Astrocyte of the hippocampus (primary cell): ENCODE measurements around the gene PRSS2.
"Not testable (repeated sequence)": the region's sequence is repeated elsewhere in the genome, so short reads cannot be mapped to it uniquely, and the experiment has no call there.

ENCODE experiments used
- DNase-seq: peaks from one replicate; pipeline ENCODE4 v3.0.0; 2011; ENCODE audit warnings: low read depth, low spot score

The PRSS2 gene

GRCh38 chr7:142759433-142759832 lies 11.3 kb upstream of the PRSS2 start:
- no peak for DNase-seq

GRCh38 chr7:142760071-142760642 lies 10.6 kb upstream of the PRSS2 start:
- no peak for DNase-seq

- not testable (repeated sequence) for DNase-seq
Measured at GRCh38 chr7:142761606-142762005, 9.2 kb upstream of the PRSS2 start.

GRCh38 chr7:142762104-142762503 lies 8.7 kb upstream of the PRSS2 start:
- DNase-seq = no peak

- no peak for DNase-seq
Measured at GRCh38 chr7:142767451-142767850, 3.3 kb upstream of the PRSS2 start.

- no peak for DNase-seq
Measured at GRCh38 chr7:142767861-142768260, 2.9 kb upstream of the PRSS2 start.

GRCh38 chr7:142768885-142769284 lies 1.9 kb upstream of the PRSS2 start:
- DNase-seq = not testable (repeated sequence)

GRCh38 chr7:142771353-142771723 lies 568 bp downstream of the PRSS2 start:
- DNase-seq = no peak

GRCh38 chr7:142772051-142772450 lies 1.3 kb downstream of the PRSS2 start:
- no peak for DNase-seq

GRCh38 chr7:142772673-142773072 lies 1.9 kb downstream of the PRSS2 start:
- DNase-seq = no peak

GRCh38 chr7:142773230-142773629 lies 2.5 kb downstream of the PRSS2 start:
- no peak for DNase-seq

- no peak for DNase-seq
Measured at GRCh38 chr7:142773937-142774744, 3.4 kb downstream of the PRSS2 start.

GRCh38 chr7:142774826-142775225 lies 4.1 kb downstream of the PRSS2 start:
- DNase-seq = peak; percentile 50

- not testable (repeated sequence) for DNase-seq
Measured at GRCh38 chr7:142775351-142776115, 4.8 kb downstream of the PRSS2 start.

GRCh38 chr7:142776206-142776844 lies 5.6 kb downstream of the PRSS2 start:
- DNase-seq = peak; percentile 77

- DNase-seq = not testable (repeated sequence)
Measured at GRCh38 chr7:142776845-142777225, 6.1 kb downstream of the PRSS2 start.

- DNase-seq = no peak
Measured at GRCh38 chr7:142777318-142777717, 6.5 kb downstream of the PRSS2 start.

GRCh38 chr7:142782922-142783900 lies 12.4 kb downstream of the PRSS2 start:
- peak; percentile 94 for DNase-seq

- DNase-seq = no peak
Measured at GRCh38 chr7:142784096-142784495, 13.3 kb downstream of the PRSS2 start.

GRCh38 chr7:142784716-142785115 lies 13.9 kb downstream of the PRSS2 start:
- DNase-seq = no peak

GRCh38 chr7:142785841-142786250 lies 15.1 kb downstream of the PRSS2 start:
- DNase-seq = no peak
